GM15510 (cell line): ENCODE results near the gene GTPBP1.
A peak's percentile ranks its signal among the peaks of the same experiment; 100 is the strongest.

ENCODE experiments used
- POLR2A ChIP-seq: IDR thresholded peaks from 3 replicates; pipeline ENCODE4 v1.6.1; 2011; ENCODE audit warnings: borderline replicate concordance; ENCODE audit not compliant: insufficient read length; ENCODE audit errors: extremely low read depth

The GTPBP1 gene

DNA sequence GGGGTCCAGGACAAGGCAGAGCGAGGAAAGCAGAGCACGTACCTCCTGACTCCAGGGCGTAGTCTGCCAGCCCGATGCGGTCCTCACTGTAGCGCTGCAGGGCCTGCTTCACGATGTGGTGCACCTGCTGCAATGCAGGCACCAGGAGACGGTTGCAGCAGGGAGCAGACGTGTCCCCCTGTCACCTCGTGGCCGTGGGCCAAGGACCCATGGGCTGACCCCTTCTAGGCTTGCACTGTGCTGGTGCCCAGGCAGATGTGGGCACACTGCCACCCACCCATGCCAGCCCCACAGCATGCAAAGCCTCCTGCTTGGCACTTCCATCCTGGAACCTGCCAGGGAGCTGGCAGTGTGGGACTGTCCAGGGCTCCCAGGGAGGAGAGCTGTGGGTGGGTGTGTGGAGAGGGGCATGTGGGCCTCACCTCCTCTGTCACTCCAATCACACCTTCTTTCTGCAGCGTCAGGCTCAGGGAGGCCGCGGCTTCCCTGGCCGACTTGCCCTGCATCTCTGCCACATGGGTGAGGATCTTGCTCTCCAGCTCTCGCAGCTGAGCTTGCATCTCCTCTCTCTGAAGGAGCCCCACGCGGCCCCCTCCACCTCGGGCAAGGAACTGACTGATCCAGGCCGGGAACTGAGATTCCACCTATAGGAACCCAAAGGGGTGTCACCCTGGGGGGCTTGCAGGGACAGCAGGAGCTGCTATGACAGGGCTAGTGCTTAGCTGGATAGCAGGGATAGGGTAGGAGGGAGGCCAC lies 33.7 kb downstream of the GTPBP1 start:
- peak; percentile 9 for TF ChIP-seq POLR2A

DNA sequence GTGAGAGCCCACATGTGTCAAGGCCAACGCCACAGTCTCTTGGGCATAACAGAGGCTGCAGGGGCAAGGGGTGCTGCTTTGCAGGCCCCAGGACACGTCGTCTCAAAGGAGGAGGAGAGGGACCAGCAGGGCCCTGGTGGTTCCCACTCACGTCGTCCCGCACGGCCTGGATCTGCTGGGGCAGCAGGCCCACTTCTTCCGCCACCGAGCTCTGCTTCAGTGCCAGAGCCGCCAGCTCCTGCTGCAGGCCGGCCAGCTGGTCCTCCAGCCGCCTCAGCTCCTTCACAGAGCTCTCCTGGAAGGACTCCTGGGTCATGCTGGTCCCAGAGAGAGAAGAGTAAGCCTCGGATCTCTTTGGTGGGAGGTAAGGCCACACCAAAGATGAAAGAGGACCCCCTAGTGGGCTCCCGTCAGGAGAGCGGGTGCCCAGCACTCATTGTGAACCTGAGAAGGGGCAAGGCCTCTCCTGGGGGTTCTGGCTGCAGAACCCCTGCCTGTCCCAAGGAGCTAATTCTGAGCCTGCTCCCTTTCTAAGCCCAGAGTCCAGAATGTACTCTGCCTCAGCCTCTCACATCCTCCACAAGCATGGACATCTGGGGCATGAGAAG lies 34.5 kb downstream of the GTPBP1 start:
- no peak for TF ChIP-seq POLR2A

DNA sequence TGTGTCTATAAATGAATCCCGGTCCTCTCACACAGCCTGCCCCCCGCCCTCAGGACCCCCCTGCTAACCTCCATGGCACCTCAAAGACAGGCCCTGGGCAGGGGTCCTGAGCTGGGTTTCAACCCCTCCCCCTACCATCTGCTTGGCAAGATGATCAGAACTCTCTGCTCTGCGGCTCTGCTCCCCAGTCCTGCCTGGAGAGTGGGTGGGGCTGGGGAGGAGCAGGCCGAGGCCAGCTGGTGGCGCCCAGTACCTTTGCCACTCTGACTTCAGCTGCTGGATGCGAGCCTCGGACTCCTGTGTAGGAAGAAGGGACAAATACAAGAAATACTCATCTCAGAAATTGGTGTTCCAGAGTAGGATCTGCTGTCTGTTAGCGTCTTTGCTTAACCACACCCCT lies 35.0 kb downstream of the GTPBP1 start:
- no peak for TF ChIP-seq POLR2A

GRCh38 chr22:38741166-38741565 lies 35.4 kb downstream of the GTPBP1 start:
- no peak for TF ChIP-seq POLR2A

DNA sequence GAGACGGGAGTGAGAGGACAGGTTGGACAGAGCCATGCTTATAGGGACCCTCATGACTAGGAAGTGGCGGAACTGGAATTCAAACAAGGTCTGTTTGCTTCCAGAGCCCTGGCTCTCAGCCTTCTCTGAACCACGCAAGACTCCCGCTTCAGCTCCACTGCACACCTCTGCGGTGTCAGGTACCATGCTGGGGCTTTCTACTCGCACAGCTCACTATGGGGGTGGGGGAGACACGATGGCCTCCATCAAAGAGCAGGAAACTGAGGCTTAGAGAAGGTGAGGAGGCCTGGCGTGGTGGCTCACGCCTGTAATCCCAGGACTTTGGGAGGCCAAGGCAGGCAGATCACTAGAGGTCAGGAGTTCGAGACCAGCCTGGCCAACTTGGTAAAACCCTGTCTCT lies 35.8 kb downstream of the GTPBP1 start:
- TF ChIP-seq POLR2A, result no peak

GRCh38 chr22:38742176-38742942 lies 36.6 kb downstream of the GTPBP1 start:
- peak; percentile 19 for TF ChIP-seq POLR2A

DNA sequence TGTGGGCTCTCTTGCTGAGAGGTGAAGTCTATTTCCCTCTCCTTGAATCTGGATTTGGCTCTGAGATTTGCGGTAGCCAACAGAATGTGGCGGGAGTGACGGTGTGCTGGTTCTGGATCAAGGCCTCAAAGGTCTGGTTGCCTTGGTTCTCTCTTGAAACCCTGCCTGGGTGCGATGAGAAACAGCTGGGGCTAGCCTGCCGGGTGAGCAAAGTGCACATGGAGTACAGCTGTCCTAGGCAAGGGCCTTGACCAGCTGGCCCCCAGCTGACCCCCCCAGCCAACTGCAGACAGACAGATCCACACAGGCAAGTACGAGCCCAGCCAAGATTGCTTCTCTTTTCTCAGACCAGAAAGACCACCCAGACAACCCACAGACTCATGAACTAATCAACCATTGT lies 39.2 kb downstream of the GTPBP1 start:
- no peak for TF ChIP-seq POLR2A

DNA sequence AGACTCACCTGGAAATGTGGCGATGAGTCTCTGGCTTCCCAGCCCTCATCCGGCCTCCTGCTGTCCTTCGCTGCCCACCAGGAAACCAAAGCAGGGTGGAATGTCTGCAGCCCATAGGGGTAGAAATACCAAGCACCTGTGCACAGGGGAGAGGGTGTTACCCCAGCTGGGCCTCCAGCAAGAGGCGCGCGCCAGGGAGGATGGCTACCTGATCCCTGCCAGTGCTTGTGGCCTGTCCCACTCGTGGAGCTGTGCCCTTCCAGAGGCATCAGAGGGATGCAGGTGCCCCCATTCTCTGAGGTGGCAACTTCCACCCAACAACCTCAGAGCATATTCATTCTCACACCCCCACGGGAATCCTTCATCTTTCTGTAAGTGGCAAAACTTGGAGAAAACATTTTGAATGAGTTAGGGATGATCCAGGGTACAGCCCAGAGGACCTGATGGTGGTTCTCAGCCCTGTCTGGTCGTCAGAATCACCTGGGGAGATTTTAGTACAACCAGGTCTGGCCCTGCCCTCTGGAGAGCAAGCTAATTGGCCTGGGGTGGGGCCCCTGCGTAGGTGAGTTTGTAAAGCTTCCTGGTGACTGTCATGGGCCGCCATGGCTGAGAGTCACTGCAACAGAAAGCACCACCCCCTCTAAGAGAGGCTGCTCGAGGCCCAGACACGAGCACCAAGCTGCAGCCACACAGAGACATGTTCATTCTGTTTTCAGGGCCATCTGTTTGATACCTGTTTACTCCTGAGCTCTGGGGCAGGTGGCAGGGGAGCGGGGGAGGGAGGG lies 40.1 kb downstream of the GTPBP1 start:
- no peak for TF ChIP-seq POLR2A

- no peak for TF ChIP-seq POLR2A
Observed at GRCh38 chr22:38748487-38749136, 42.9 kb downstream of the GTPBP1 start.

DNA sequence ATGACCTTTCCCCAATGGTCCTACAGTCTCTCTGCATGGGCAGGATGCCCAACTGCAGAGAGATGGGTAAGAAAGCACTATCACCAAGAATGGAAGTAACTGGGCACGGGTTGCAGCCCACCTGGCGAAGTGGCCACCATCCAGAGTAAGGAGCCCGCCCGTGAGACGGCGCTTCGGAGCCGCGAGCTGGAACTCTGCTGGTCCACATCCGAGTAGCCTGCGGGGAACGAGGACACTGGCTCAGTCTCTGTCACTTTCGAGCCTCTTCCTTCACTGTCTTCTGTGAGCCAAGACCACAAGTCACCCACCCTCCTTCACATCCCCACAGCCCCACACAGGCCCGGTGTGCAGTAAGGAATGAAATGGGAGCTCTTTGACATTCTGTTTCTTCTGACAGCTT lies 44.4 kb downstream of the GTPBP1 start:
- TF ChIP-seq POLR2A, result no peak

DNA sequence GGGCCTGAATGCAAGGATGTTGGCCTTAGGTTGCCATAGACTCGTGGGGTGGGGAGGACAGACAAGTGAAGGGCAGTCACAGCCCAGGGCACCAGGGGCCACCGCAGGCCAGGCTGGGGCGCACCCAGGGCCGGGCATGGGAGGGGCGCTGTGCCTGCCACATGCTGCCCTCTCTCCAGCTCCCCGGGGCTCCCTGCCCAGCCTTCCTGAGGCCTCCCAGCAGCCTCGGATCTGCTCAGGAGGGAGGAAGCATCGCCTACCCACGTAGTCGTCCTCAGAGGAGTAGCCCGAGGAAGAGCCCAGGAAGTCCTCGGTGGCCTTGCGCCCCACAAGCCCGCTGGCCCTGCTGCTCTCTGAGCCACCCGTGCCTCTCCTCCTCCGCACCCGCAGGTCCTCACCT lies 44.9 kb downstream of the GTPBP1 start:
- TF ChIP-seq POLR2A, result no peak

DNA sequence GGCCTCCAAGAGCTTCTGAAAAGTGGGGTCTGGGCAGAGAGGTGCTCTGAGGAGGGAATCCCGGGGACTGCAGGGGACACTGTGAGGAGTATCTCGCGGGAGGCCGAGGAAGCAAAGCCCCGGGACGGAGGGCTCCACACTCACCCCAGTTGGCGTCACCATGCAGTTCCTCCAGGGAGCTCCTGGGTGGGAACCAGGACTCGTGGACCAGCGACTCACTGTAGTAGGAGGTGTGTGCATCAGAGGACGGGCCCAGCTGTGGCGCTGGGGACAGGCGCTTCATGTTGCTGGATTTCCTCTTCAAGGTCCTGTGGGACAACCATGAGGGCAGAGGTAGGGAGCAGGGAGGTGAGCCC lies 45.3 kb downstream of the GTPBP1 start:
- no peak for TF ChIP-seq POLR2A

- TF ChIP-seq POLR2A, result peak; percentile 10
Observed at GRCh38 chr22:38751422-38752346, 45.9 kb downstream of the GTPBP1 start.
